Measurements from ENCODE around the gene ELK1. TPM values are rescaled to one million over a fixed set of nuclear protein-coding genes. Genes with fewer than 3 reads are reported as not detected.

The ELK1 gene
- total and polyA plus RNA-seq, 10 of the 15 experiments (the other 5 are each of a cell fraction or from before 2014, with no cell fraction given) = 4.1 to 55.5 (median 32.9) TPM

DNA sequence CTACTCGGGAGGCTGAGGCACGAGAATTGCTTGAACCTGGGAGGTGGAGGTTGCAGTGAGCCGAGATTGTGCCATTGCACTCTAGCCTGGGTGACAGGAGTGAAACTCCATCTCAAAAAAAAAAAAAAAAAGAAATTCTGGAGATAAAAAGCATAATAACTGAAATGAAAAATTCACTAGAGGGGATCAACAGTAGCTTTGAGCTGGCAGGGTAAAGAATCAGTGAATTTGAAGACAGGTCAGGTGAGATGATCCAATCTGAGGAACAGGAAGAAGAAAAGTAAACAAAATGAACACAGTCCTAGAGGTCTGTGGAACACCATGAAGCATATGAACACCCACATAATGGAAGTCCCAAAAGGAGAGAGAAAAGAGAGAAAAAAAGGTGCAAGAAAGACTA is 53.1 kb downstream of the ELK1 start:
- ATAC-seq (no peak), FAIRE-seq (no peak), DNase-seq (ENCODE audit: low read depth, low spot score) (no peak)
- RAD21 ChIA-PET (ENCODE audit: unreplicated experiment) = no interaction called here
- POLR2A ChIA-PET = interaction anchor here (0.7 kb wide), 2 partner anchors 12 to 94 kb away, joined by 4 read pairs; no protein-coding TSS in a partner anchor
- H3K36me3 ChIP-seq (ENCODE audit: control insufficient read depth in 2 of 2, insufficient read depth in 2 of 2, low read length in 1 of 2) = no peaks in the 10 kb centered on the region
- no TSS peak for BruUV-seq (replicated peaks)
- TF ChIP-seq NR2C2 (IDR thresholded peaks at IDR 0.05; ENCODE audit: borderline replicate concordance, control insufficient read depth, insufficient read length, low read depth) (no peak), MYC (IDR thresholded peaks at IDR 0.05; ENCODE audit: insufficient read depth, insufficient read length, insufficient replicate concordance, low read length, severe bottlenecking) (no peak), TBL1XR1 (IDR thresholded peaks at IDR 0.05; ENCODE audit: low read depth, low read length) (no peak)
- H3K27ac ChIP-seq (ENCODE audit: control insufficient read depth, insufficient read depth) = no peak overlapping the region
- no peak overlapping the region for H2AFZ ChIP-seq (ENCODE audit: control insufficient read depth, low read depth, low read length)
- SMC1A ChIA-PET (ENCODE audit: uncharacterized antibody, unreplicated experiment) = interaction anchor here (1.2 to 2.8 kb wide), 2 partner anchors 16 to 32 kb away, joined by 4 to 8 read pairs; no protein-coding TSS in a partner anchor
- H3K4me3 ChIP-seq = no peak overlapping the region
- in situ Hi-C loops (cut with MboI) (no loop called here), intact Hi-C loops (cut with micrococcal nuclease; ENCODE audit: unreplicated experiment) (no loop called here)
- no peaks in the 10 kb centered on the region for H3K4me1 ChIP-seq (ENCODE audit: control insufficient read depth, insufficient read depth, low read length)
- H3K9me3 ChIP-seq (replicated peaks; ENCODE audit: control insufficient read depth, insufficient read depth, low read length) = no peaks in the 10 kb centered on the region; the same call in 2 of the 3 replicates
- CTCF ChIA-PET = interaction anchor here (0.7 kb wide), 1 partner anchor 15 kb away, joined by 3 read pairs; no protein-coding TSS in a partner anchor
- no peaks in the 10 kb centered on the region for H3K79me2 ChIP-seq (ENCODE audit: control insufficient read depth, insufficient read depth, low read length)
- H3K4me2 ChIP-seq (ENCODE audit: control insufficient read depth, insufficient read depth) = no peak overlapping the region
- 18% methylated on average over 3 of the region's 3 CpGs for WGBS (ENCODE audit: insufficient coverage, insufficient replicate concordance, low lambda C conversion rate, missing lambda C conversion rate)
- no peaks in the 10 kb centered on the region for H4K20me1 ChIP-seq (ENCODE audit: control insufficient read depth, insufficient read depth)
- H3K27me3 ChIP-seq (replicated peaks in 1 of 2; ENCODE audit: control insufficient read depth in 2 of 2, insufficient read depth in 2 of 2, low read length in 1 of 2) = no peaks in the 10 kb centered on the region
- H3K9ac ChIP-seq (ENCODE audit: control insufficient read depth, insufficient read depth, low read length) = no peak overlapping the region

DNA sequence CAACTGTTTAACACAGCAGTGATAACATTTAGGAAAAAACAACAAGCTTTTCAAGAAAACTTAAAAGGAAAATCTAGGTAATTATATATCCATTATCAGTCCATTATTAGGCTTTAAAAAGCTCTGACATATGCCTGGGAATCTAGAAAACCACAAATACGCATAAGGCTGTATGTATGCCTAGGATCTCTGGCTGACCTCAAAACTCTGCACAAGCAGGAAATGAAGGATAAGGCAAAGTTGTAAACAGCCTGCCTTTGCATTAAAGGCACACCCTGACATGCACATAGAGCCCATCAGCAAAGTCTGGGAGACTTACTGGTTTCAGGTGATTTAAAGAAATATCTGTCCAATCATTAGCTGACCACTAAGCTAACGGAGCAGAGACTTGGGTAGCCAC is 54.1 kb downstream of the ELK1 start:
- TF ChIP-seq ZSCAN29 (IDR thresholded peaks at IDR 0.05) = no peak
- TF ChIP-seq SREBF2 (IDR thresholded peaks at IDR 0.05; ENCODE audit: low read length) = no peak
- TF ChIP-seq, protein P1, sequence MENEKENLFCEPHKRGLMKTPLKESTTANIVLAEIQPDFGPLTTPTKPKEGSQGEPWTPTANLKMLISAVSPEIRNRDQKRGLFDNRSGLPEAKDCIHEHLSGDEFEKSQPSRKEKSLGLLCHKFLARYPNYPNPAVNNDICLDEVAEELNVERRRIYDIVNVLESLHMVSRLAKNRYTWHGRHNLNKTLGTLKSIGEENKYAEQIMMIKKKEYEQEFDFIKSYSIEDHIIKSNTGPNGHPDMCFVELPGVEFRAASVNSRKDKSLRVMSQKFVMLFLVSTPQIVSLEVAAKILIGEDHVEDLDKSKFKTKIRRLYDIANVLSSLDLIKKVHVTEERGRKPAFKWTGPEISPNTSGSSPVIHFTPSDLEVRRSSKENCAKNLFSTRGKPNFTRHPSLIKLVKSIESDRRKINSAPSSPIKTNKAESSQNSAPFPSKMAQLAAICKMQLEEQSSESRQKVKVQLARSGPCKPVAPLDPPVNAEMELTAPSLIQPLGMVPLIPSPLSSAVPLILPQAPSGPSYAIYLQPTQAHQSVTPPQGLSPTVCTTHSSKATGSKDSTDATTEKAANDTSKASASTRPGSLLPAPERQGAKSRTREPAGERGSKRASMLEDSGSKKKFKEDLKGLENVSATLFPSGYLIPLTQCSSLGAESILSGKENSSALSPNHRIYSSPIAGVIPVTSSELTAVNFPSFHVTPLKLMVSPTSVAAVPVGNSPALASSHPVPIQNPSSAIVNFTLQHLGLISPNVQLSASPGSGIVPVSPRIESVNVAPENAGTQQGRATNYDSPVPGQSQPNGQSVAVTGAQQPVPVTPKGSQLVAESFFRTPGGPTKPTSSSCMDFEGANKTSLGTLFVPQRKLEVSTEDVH (IDR thresholded peaks at IDR 0.05; ENCODE audit: low read depth, partially characterized antibody) = no peak
- no peak for TF ChIP-seq ZZZ3 (IDR thresholded peaks at IDR 0.05; ENCODE audit: control insufficient read depth, insufficient read length, low read depth)
- no peak for TF ChIP-seq ZNF384 (IDR thresholded peaks at IDR 0.05; ENCODE audit: borderline replicate concordance, low read depth, low read length)
- Histone ChIP-seq H2AFZ (ENCODE audit: control insufficient read depth, low read depth, low read length) (no peak overlapping the region), H3K9ac (ENCODE audit: control insufficient read depth, insufficient read depth, low read length) (no peak overlapping the region), H4K20me1 (ENCODE audit: control insufficient read depth, insufficient read depth) (no peaks in the 10 kb centered on the region), H3K27ac (ENCODE audit: control insufficient read depth, insufficient read depth) (no peak overlapping the region), H3K4me2 (ENCODE audit: control insufficient read depth, insufficient read depth) (no peak overlapping the region), H3K27me3 (replicated peaks in 1 of 2; ENCODE audit: control insufficient read depth in 2 of 2, insufficient read depth in 2 of 2, low read length in 1 of 2) (no peaks in the 10 kb centered on the region), H3K79me2 (ENCODE audit: control insufficient read depth, insufficient read depth, low read length) (no peaks in the 10 kb centered on the region), H3K4me1 (ENCODE audit: control insufficient read depth, insufficient read depth, low read length) (no peaks in the 10 kb centered on the region), H3K4me3 (no peak overlapping the region), H3K36me3 (ENCODE audit: control insufficient read depth in 2 of 2, insufficient read depth in 2 of 2, low read length in 1 of 2) (no peaks in the 10 kb centered on the region), H3K9me3 (replicated peaks; ENCODE audit: control insufficient read depth, insufficient read depth, low read length) (no peaks in the 10 kb centered on the region; the same call in 2 of the 3 replicates)
- no TSS peak for BruUV-seq (replicated peaks)
- ChIA-PET CTCF (interaction anchor here (1.5 kb wide), 1 partner anchor 9 kb away, joined by 4 read pairs; no protein-coding TSS in a partner anchor), POLR2A (interaction anchor here (0.6 kb wide), 1 partner anchor 132 kb away, joined by 3 read pairs; no protein-coding TSS in a partner anchor), SMC1A (ENCODE audit: uncharacterized antibody, unreplicated experiment) (no interaction called here), RAD21 (ENCODE audit: unreplicated experiment) (no interaction called here)
- DNase-seq (ENCODE audit: low read depth, low spot score) (no peak), FAIRE-seq (no peak), ATAC-seq (no peak)
- intact Hi-C loops (cut with micrococcal nuclease; ENCODE audit: unreplicated experiment) (no loop called here), in situ Hi-C loops (cut with MboI) (no loop called here)
- WGBS (ENCODE audit: insufficient coverage, insufficient replicate concordance, low lambda C conversion rate, missing lambda C conversion rate) = 25% methylated on average over 2 of the region's 2 CpGs
